NOMO-1 treated with DMSO at 0.1 percent for 48 hours (cell line): ENCODE measurements around the gene OXER1.
A peak's percentile ranks its signal among the peaks of the same experiment; 100 is the strongest.

Source experiments
- DNase-seq: peaks from one replicate; lab custom pipeline; 2025; ENCODE audit not compliant: unreplicated experiment; lab: John Stamatoyannopoulos, UW

Gene OXER1

GRCh38 chr2:42794271-42795046 is 30.5 kb upstream of the OXER1 start:
- peak; percentile 29 for DNase-seq

- DNase-seq, result no peak
Measured at GRCh38 chr2:42793334-42794270, 29.7 kb upstream of the OXER1 start.

- no peak for DNase-seq
Measured at GRCh38 chr2:42792583-42793333, 28.8 kb upstream of the OXER1 start, which contains the start of gene HAAO. Gene HAAO, minus strand, starts transcription at chr2:42792583. Its CDS starts 47 bp downstream, at chr2:42792536.

GRCh38 chr2:42792087-42792582 is 28.2 kb upstream of the OXER1 start:
- peak; percentile 71 for DNase-seq

- DNase-seq, result no peak
Measured at GRCh38 chr2:42791606-42792005, 27.7 kb upstream of the OXER1 start.

- DNase-seq, result no peak
Measured at GRCh38 chr2:42789751-42790150, 25.8 kb upstream of the OXER1 start.

- DNase-seq, result no peak
Measured at GRCh38 chr2:42788882-42789281, 24.9 kb upstream of the OXER1 start.

- DNase-seq, result no peak
Measured at GRCh38 chr2:42788478-42788793, 24.5 kb upstream of the OXER1 start.

- DNase-seq, result no peak
Measured at GRCh38 chr2:42787788-42788477, 24.0 kb upstream of the OXER1 start.

- DNase-seq, result no peak
Measured at GRCh38 chr2:42787424-42787787, 23.5 kb upstream of the OXER1 start.

- no peak for DNase-seq
Measured at GRCh38 chr2:42786561-42787345, 22.8 kb upstream of the OXER1 start.

GRCh38 chr2:42784204-42784880 is 20.4 kb upstream of the OXER1 start:
- no peak for DNase-seq

- no peak for DNase-seq
Measured at GRCh38 chr2:42783511-42783910, 19.6 kb upstream of the OXER1 start.

GRCh38 chr2:42781181-42781580 is 17.2 kb upstream of the OXER1 start:
- DNase-seq, result no peak

GRCh38 chr2:42777883-42778805 is 14.2 kb upstream of the OXER1 start:
- DNase-seq, result no peak

GRCh38 chr2:42775810-42776209 is 11.9 kb upstream of the OXER1 start:
- no peak for DNase-seq

GRCh38 chr2:42775186-42775585 is 11.3 kb upstream of the OXER1 start:
- DNase-seq, result no peak

GRCh38 chr2:42771546-42772153 is 7.7 kb upstream of the OXER1 start:
- no peak for DNase-seq
